ENCODE results near the gene PXYLP1.

Gene PXYLP1

DNA sequence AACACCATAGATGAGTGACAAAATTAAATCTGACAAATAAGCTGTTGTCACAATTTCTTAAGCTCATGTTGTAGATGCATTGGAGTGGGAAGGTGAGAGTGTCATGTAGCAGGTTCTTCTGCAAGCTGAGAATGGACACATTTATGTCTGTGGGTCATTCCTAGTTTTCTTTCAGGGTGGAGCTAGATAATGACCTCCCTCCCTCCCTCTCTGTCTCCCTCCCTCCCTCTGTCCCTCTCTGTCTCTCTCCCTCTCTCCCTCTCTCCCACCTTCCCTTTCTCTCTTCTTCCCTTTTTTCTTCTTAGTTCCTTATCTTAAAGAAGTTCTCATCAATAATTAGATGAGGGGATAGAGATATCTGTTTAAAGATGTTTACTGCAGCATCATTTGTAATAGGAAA is 36.0 kb downstream of the PXYLP1 start:
- TF ChIP-seq POLR2AphosphoS5 (IDR thresholded peaks at IDR 0.05; ENCODE audit: low read depth): no peak
- TF ChIP-seq, protein P1, sequence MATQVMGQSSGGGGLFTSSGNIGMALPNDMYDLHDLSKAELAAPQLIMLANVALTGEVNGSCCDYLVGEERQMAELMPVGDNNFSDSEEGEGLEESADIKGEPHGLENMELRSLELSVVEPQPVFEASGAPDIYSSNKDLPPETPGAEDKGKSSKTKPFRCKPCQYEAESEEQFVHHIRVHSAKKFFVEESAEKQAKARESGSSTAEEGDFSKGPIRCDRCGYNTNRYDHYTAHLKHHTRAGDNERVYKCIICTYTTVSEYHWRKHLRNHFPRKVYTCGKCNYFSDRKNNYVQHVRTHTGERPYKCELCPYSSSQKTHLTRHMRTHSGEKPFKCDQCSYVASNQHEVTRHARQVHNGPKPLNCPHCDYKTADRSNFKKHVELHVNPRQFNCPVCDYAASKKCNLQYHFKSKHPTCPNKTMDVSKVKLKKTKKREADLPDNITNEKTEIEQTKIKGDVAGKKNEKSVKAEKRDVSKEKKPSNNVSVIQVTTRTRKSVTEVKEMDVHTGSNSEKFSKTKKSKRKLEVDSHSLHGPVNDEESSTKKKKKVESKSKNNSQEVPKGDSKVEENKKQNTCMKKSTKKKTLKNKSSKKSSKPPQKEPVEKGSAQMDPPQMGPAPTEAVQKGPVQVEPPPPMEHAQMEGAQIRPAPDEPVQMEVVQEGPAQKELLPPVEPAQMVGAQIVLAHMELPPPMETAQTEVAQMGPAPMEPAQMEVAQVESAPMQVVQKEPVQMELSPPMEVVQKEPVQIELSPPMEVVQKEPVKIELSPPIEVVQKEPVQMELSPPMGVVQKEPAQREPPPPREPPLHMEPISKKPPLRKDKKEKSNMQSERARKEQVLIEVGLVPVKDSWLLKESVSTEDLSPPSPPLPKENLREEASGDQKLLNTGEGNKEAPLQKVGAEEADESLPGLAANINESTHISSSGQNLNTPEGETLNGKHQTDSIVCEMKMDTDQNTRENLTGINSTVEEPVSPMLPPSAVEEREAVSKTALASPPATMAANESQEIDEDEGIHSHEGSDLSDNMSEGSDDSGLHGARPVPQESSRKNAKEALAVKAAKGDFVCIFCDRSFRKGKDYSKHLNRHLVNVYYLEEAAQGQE (IDR thresholded peaks at IDR 0.05; ENCODE audit: insufficient replicate concordance, low read depth): no peak
- TF ChIP-seq, protein P2, sequence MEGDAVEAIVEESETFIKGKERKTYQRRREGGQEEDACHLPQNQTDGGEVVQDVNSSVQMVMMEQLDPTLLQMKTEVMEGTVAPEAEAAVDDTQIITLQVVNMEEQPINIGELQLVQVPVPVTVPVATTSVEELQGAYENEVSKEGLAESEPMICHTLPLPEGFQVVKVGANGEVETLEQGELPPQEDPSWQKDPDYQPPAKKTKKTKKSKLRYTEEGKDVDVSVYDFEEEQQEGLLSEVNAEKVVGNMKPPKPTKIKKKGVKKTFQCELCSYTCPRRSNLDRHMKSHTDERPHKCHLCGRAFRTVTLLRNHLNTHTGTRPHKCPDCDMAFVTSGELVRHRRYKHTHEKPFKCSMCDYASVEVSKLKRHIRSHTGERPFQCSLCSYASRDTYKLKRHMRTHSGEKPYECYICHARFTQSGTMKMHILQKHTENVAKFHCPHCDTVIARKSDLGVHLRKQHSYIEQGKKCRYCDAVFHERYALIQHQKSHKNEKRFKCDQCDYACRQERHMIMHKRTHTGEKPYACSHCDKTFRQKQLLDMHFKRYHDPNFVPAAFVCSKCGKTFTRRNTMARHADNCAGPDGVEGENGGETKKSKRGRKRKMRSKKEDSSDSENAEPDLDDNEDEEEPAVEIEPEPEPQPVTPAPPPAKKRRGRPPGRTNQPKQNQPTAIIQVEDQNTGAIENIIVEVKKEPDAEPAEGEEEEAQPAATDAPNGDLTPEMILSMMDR (IDR thresholded peaks at IDR 0.05; ENCODE audit: insufficient read depth, low read length): no peak
- no peak for TF ChIP-seq GABPA (IDR thresholded peaks at IDR 0.05; ENCODE audit: low read depth)
- TF ChIP-seq SPI1 (IDR thresholded peaks at IDR 0.05; ENCODE audit: borderline replicate concordance, low read depth): no peak
- Histone ChIP-seq H3K27me3 (ENCODE audit: insufficient read depth, poor library complexity, severe bottlenecking) (no peaks in the 10 kb centered on the region), H3K4me3 (replicated peaks; ENCODE audit: insufficient read depth, low read length) (no peak overlapping the region), H3K27ac (replicated peaks) (no peak overlapping the region)
- DNase-seq (ENCODE audit: low read depth in 1 of 2, low spot score in 1 of 2): no peak

DNA sequence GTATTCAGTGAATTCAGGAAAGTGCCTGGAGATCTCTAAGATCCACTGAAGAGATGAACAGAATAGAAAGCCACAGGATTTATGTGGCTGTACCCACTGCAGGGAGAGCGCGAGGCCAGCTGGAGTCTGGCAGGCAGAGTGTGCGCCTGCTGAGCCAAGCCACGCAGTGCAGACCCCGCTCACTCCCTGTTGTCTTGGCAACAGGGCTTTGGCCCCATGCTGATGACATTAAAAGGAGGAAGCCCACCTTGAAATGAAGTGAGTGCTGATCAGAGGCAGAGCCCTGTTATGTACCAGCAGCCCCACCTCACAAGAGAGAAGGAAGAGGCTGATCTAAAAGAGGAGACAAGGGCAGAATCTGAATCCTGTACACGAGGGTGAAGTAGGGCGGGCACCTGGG is 36.7 kb downstream of the PXYLP1 start:
- no peaks in the 10 kb centered on the region for H3K27me3 ChIP-seq (ENCODE audit: insufficient read depth, poor library complexity, severe bottlenecking)
- TF ChIP-seq, protein P2 (IDR thresholded peaks at IDR 0.05; ENCODE audit: insufficient read depth, low read length): no peak
- TF ChIP-seq, protein P1 (IDR thresholded peaks at IDR 0.05; ENCODE audit: insufficient replicate concordance, low read depth): no peak
- TF ChIP-seq GABPA (IDR thresholded peaks at IDR 0.05; ENCODE audit: low read depth) (no peak), POLR2AphosphoS5 (IDR thresholded peaks at IDR 0.05; ENCODE audit: low read depth) (no peak)
- DNase-seq (ENCODE audit: low read depth in 1 of 2, low spot score in 1 of 2): no peak

DNA sequence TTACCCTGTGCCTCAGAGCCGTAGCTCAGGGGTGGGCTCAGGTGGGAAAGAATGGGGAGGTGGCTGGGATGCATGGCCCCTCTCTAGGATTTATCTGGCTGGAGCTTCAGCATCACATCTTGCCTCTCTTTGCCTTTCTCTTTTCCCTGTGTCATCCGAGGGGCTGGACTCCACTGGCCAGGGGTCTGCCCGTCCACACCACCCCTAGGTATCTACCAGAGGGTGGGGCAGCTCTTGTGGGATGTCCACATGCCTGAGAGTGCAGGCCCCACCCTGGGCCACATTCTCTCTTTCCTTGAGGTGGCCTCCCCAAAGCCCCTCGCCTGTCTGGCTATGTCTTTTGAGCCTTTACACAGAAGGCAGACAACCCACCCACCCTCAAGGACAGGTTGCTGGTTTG is 37.2 kb downstream of the PXYLP1 start:
- Histone ChIP-seq H3K4me3 (replicated peaks; ENCODE audit: insufficient read depth, low read length) (no peak overlapping the region), H3K27ac (replicated peaks) (no peak overlapping the region), H3K27me3 (ENCODE audit: insufficient read depth, poor library complexity, severe bottlenecking) (no peaks in the 10 kb centered on the region)
- no peak for DNase-seq (ENCODE audit: low read depth in 1 of 2, low spot score in 1 of 2)
- TF ChIP-seq, protein P1 (IDR thresholded peaks at IDR 0.05; ENCODE audit: insufficient replicate concordance, low read depth): no peak
- no peak for TF ChIP-seq POLR2AphosphoS5 (IDR thresholded peaks at IDR 0.05; ENCODE audit: low read depth)
- no peak for TF ChIP-seq GABPA (IDR thresholded peaks at IDR 0.05; ENCODE audit: low read depth)
- no peak for TF ChIP-seq SPI1 (IDR thresholded peaks at IDR 0.05; ENCODE audit: borderline replicate concordance, low read depth)
- TF ChIP-seq, protein P2 (IDR thresholded peaks at IDR 0.05; ENCODE audit: insufficient read depth, low read length): no peak

More for the DNA sequence above, 36.7 kb downstream of the PXYLP1 start:
- no peak overlapping the region for H3K4me3 ChIP-seq (replicated peaks; ENCODE audit: insufficient read depth, low read length)
- no peak overlapping the region for H3K27ac ChIP-seq (replicated peaks)
